Hepatocyte (in vitro differentiated cells): Measurements from ENCODE around the gene WFDC10B.

Experiments used
- EZH2phosphoT487 ChIP-seq: fragments of 200-600 bp; sonication (generic); IDR thresholded peaks from one replicate; pipeline ENCODE4 v1.6.1; 2018; ENCODE audit warnings: antibody characterized with exemption, mild to moderate bottlenecking, low read depth, moderate library complexity; ENCODE audit not compliant: unreplicated experiment, severe bottlenecking
- TF ChIP-seq, protein P1 (sequence below): fragments of 200-600 bp; sonication (generic); IDR thresholded peaks from 2 replicates; pipeline ENCODE4 v1.5.1; 2016; ENCODE audit warnings: antibody characterized with exemption, mild to moderate bottlenecking; ENCODE audit not compliant: poor library complexity

DNA sequence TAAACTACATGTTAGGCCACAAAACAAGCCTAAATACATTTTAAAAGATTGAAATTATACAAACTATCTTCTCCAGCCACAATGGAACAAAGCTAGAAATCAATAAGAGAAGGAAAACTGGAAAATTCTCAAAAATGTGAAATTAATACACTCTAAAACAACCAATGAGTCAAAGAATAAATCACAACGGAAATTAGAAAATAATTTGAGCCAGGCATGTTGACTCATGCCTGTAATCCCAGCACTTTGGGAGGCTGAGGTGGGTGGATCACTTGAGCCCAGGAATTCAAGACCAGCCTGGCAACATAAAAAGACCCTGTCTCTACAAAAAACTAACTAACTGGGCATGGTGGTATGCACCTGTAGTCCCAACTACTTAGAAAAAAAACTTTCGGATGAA lies 9.3 kb downstream of the WFDC10B start:
- TF ChIP-seq, protein P1, sequence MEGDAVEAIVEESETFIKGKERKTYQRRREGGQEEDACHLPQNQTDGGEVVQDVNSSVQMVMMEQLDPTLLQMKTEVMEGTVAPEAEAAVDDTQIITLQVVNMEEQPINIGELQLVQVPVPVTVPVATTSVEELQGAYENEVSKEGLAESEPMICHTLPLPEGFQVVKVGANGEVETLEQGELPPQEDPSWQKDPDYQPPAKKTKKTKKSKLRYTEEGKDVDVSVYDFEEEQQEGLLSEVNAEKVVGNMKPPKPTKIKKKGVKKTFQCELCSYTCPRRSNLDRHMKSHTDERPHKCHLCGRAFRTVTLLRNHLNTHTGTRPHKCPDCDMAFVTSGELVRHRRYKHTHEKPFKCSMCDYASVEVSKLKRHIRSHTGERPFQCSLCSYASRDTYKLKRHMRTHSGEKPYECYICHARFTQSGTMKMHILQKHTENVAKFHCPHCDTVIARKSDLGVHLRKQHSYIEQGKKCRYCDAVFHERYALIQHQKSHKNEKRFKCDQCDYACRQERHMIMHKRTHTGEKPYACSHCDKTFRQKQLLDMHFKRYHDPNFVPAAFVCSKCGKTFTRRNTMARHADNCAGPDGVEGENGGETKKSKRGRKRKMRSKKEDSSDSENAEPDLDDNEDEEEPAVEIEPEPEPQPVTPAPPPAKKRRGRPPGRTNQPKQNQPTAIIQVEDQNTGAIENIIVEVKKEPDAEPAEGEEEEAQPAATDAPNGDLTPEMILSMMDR, result no peak
- TF ChIP-seq EZH2phosphoT487, result no peak
